IPS-NIHi11 (cell line): ENCODE measurements around the gene YY1AP1.
"Not testable (repeated sequence)": the region's sequence is repeated elsewhere in the genome, so short reads cannot be mapped to it uniquely, and the experiment has no call there.

Experiments
- DNase-seq: peaks from one replicate; pipeline ENCODE4 v3.0.0; 2012; ENCODE audit warnings: mixed read lengths, low spot score

Gene YY1AP1

GRCh38 chr1:155645034-155645598 lies 43.5 kb downstream of the YY1AP1 start:
- DNase-seq: no peak

DNA sequence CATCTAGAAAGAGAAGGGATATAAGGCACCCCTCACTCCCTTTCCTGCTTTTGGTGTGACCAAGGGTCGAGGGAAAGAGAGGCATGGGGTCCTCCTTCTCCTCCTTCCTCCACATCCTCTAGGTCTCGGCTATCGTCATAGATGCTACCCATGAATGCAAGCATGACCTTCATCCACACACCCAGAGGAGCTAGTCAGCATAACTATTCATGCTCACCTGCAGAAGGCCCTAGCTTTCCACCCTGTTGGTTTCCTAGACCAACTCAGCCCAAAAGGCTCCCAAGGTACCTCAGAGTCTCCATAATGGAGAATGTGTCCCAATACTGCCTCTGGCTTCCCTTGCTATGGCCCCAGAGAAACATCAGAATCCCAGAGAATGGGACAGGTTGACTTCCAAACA lies 45.3 kb downstream of the YY1AP1 start:
- no peak for DNase-seq

DNA sequence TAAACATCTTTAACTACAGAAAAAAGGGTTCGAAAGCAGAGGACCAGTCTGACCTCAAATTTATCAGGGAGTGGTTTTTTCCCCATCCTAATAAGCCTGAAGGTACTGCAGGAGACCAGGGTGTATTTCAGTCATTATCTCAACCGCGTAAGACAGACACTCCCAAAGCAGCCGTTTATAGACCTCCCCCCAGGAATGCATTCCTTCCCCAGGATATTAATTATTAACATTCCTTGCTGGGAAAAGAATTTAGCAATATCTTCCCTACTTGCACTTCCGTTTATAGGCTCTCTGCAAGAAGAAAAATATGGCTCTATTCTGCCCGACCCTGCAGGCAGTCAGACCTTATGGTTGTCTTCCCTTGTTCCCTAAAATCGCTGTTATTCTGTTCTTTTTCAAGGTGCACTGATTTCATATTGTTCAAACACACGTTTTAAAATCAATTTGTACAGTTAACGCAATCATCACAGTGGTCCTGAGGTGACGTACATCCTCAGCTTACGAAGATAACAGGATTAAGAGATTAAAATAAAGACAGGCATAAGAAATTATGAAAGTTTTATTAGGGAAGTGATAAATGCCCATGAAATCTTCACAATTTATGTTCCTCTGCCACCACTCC lies 45.9 kb downstream of the YY1AP1 start:
- DNase-seq: not testable (repeated sequence)

DNA sequence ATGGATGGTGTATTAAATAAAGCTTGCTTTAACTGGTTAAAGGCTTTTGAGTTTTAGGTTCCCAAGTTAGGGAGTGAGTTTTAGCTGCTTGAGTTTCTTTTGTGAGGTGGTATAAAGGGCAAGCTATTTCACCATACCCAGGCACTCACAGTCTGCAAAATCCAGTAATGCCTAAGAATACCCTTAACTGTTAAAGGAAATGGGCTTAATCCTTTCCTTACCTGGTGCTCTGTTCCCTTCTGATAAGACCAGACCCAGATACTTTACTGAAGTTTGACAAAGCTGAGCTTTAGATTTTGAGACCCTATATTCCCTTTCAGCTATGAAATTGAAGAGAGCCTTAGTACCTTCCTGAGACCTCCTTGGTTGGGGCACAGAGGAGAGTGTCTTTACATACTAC lies 48.2 kb downstream of the YY1AP1 start:
- DNase-seq: no peak

DNA sequence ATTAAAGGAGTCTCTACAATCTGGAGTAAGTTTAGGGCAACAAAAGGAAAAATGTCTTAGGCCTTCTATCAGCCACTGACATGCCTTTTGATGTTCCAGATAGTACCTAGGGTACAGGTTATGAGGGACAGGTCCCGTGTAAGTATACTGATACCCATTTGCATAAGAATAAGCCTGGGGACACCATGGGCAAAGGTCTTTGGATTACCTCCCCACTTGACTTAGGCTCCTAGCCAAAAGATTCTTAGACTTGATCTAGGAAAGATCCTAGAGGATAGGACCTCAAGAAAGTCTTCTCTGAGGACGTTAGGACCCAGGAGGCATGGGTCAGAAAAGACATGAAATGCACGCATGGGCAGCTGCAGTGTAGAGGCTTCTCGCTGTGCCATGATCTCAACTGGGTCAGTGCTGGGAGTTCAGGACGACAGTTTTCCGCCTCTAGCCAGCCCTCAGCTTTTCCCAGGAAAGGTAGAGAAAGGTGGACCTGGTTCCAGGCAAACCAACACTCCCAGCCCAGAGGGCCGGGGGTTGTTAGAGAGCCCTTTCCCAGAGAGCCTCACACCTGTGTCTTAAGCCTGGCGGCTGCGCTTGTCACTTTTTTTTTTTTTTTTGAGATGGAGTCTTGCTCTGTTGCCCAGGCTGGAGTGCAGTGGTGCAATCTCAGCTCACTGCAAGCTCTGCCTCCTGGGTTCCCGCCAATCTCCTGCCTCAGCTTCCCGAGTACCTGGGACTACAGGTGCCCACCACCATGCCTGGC lies 52.0 kb downstream of the YY1AP1 start:
- no peak for DNase-seq

DNA sequence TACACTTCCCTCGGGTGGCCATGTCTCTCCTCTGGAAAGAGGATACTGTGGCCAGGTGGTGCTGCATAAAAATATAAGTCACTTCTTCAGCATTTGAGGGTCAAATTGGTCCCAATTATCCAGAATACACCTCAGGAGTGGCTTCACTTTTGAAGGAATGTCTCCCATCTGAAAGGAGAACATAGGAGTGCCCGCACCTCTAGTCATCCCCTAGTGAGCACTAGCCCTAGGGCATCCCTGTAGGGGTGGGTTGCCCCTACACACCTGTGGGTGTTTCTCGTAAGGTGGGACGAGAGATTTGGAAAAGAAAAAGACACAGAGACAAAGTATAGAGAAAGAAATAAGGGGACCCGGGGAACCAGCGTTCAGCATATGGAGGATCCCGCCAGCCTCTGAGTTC lies 62.1 kb downstream of the YY1AP1 start:
- not testable (repeated sequence) for DNase-seq

DNA sequence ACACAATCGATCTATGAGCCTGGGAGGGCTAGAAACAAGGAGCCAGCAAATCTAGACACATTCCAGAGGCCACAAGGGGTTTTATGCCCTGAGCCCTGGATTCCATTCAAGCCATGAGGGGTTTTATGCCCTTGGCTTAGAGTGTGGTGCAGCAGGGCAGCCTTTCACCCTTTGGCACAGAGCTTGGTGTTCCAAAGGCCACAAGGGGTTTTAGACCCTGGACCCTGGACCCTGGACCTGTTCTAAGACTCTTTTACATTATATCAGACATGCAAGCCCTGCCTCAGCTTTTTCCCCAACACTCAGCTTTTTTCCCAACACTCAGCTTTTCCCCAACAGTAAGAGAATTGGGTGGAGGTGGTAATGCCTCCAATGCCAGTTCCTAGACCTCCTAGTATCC lies 65.2 kb downstream of the YY1AP1 start:
- no peak for DNase-seq

DNA sequence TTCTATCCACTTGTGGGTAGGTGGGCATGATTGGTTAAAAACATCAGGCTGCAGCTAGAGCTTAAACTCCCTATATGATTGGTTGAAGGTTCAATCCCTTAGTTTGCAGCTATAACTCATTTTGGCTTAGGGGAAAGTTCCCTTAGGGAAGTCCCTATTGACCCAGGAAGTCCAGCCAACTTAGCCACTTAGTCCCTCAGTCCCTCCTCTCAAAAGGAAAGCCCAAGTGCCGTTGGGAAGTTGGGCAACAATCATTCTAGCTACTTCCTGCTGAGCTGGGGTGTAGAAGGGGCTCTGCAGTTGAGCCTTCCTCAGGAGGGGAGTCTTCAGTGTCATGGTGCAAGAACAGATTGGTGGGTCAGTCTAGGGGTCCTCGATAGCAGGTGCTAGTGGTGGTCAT lies 66.4 kb downstream of the YY1AP1 start:
- no peak for DNase-seq

DNA sequence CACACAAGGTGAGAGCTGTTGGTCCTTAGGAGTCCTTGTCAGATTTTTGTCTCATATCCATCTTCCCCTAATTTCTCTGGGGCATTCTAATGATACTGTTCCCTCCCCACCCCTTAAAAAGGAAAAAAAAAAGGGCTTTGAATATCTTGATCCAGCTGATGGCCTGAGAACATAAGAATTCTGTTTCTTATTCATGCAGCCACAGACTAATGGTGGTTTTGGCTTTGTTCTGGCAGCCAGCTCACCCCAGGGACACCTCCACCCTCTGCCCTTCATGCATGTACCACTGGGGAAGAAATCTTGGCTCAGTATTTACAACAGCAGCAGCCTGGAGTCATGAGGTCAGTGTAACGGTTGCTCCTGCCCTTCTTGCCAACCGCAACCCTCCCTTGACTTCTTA lies 75.3 kb downstream of the YY1AP1 start:
- DNase-seq: not testable (repeated sequence)

GRCh38 chr1:155610257-155610647 lies 78.3 kb downstream of the YY1AP1 start:
- not testable (repeated sequence) for DNase-seq

GRCh38 chr1:155609515-155610256 lies 78.9 kb downstream of the YY1AP1 start, which contains the start of gene MSTO1:
Gene MSTO1, plus strand, starts transcription at chr1:155610218. Its CDS starts 31 bp downstream, at chr1:155610249.
- peak; percentile 94 for DNase-seq
